ENCODE data around the gene C1orf21.
"Not testable (repeated sequence)": the region's sequence is repeated elsewhere in the genome, so short reads cannot be mapped to it uniquely, and the experiment has no call there.

C1orf21 gene

DNA sequence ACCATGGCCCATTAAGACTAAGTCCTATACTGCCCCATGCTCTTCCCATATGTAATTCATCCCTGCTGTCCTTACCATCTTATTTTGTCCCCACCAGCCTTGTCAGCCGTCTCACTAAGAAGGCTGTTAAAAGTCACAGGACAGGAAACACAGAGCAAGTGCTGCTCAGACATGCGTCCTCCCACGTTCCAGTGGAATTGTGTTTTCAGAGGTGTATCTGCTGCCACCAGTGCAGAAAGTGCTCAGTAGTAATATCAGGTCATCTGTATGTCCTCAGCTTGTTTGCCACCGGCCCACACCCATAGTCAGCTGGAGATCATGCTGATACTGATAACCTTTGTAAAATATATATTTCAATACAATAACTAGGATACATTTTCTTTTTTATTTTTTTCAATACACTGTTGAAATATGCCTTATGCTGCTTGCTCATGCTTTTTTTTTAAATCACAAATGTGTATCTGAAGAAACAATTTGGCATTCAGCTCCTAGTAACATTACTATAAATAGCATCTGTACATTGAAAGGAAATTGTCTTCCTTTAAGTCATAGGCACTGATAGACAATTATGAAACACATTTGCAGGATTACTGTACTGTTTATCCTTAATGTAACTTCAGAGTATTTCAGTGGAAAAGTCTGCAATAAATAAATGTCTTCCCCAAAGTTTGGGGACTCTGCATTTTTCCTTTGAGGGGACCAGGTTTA is 211.0 kb downstream of the C1orf21 start:
- no peaks in the 10 kb centered on the region; the same call in 1 of the 2 replicates for H3K36me3 ChIP-seq (ENCODE audit: insufficient read depth, low read depth, low read length)
- H3K27me3 ChIP-seq (ENCODE audit: insufficient read depth, low read length), result no peaks in the 10 kb centered on the region
- no peak overlapping the region for H3K9ac ChIP-seq (ENCODE audit: low read depth, low read length)
- H3K27ac ChIP-seq (ENCODE audit: low read length), result no peak overlapping the region
- no peak overlapping the region for H3K4me3 ChIP-seq (ENCODE audit: low read length)
- H3K9me3 ChIP-seq (ENCODE audit: insufficient read depth, low read depth, low read length), result no peaks in the 10 kb centered on the region
- H3K4me1 ChIP-seq (ENCODE audit: insufficient read depth, low read length), result 0 out of 2 replicates have a peak, but pooled peaks cover 3% of the 10 kb centered on the region

DNA sequence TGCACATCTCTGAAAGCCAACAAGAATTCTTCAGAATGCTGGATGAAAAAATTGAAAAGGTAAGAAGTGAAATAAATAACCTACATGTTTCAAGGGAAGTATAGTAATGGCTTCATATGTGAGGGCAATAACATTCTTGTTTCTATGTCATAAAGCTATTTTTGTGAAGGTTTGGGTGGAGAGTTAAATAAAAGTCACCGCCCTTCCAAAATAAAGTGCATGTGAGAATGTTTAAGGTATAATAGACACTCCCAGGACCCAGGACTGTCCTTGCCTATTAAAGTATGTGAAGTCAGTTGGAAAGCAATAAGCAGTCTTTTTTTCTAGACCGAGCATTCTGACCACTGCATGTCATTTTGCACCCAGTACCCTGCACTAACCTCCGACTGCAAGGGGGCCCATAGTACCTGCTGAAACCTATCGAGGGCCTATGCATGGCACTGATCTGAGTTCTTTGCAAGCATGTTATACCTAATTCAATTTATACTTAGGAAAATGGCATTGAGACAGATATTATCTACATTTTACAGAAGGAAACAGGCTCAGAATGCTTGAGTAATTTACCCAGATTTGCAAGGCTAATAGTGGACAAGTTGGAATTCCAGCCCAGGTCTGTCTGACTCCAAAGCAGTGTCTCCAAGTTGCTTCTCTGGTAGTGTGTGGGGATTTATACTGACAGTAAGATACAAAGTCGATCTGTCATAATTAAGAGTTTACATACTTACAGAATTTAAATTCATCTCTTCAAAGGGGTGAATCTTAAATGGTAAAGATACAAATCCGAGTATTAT is 211.8 kb downstream of the C1orf21 start:
- Histone ChIP-seq H3K36me3 (ENCODE audit: insufficient read depth, low read depth, low read length) (no peaks in the 10 kb centered on the region; the same call in 1 of the 2 replicates), H3K9me3 (ENCODE audit: insufficient read depth, low read depth, low read length) (no peaks in the 10 kb centered on the region), H3K4me1 (ENCODE audit: insufficient read depth, low read length) (0 out of 2 replicates have a peak, but pooled peaks cover 3% of the 10 kb centered on the region), H3K4me3 (ENCODE audit: low read length) (no peak overlapping the region), H3K27me3 (ENCODE audit: insufficient read depth, low read length) (no peaks in the 10 kb centered on the region), H3K27ac (ENCODE audit: low read length) (no peak overlapping the region), H3K9ac (ENCODE audit: low read depth, low read length) (no peak overlapping the region)

DNA sequence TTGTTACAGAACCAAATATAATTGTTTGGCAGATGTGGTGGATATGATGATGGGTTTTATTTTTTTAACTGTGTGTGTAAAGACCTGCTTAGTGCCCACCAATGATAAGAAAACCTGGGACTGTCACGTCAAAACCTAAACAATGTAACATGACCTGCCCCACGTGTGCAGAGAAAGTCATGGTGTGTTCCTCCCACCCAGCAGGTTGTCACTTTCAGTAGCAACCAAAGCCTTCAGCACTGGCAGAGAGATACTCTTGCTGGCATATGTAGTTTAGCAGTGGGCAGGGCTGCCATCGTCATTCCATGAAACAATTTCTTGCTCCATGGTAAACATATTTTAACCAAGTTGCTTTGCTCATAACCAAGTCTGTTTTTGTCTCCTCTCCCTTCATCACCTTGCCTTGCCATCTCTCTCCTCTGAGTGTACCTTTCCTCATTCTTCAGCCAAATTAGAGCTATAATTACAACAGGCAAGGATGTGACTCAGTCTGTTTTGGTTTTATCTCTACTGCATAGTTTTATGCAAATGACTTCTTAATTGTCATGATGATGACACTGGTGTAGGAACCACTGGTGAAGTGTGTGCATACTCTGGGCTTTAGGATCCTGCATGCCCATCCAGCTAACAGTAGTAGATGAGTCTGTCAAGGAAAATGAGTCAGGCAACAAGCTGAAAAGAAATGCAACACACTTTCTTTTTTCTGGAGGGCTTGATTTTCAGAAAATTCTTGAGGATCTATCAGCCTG is 217.5 kb downstream of the C1orf21 start:
- Histone ChIP-seq H3K9ac (ENCODE audit: low read depth, low read length) (no peak overlapping the region), H3K36me3 (ENCODE audit: insufficient read depth, low read depth, low read length) (no peaks in the 10 kb centered on the region), H3K27me3 (ENCODE audit: insufficient read depth, low read length) (no peaks in the 10 kb centered on the region), H3K4me3 (ENCODE audit: low read length) (no peak overlapping the region), H3K27ac (ENCODE audit: low read length) (no peak overlapping the region), H3K4me1 (ENCODE audit: insufficient read depth, low read length) (peaks cover 12% of the 10 kb centered on the region), H3K9me3 (ENCODE audit: insufficient read depth, low read depth, low read length) (no peaks in the 10 kb centered on the region)

DNA sequence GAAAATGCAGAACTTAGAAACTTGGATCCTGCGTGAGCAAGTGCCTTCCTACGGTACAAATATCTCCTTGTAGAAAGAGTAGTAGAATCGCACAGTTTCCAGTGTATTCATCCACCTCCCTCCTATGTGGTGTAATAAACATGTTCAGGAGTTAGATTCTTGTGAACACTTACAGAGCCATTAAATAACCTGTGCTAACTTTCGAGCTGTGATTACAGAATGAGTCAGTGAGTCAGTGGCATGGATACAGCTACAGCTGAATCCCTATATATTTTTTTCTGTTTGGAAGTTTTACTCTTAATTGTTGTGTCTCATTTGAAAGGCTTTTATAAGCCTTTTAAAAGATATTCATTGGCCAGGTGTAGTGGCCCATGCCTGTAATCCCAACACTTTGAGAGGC is 219.1 kb downstream of the C1orf21 start:
- peaks cover 12% of the 10 kb centered on the region for H3K4me1 ChIP-seq (ENCODE audit: insufficient read depth, low read length)
- H3K27ac ChIP-seq (ENCODE audit: low read length), result no peak overlapping the region
- no peaks in the 10 kb centered on the region for H3K36me3 ChIP-seq (ENCODE audit: insufficient read depth, low read depth, low read length)
- no peak overlapping the region for H3K9ac ChIP-seq (ENCODE audit: low read depth, low read length)
- H3K27me3 ChIP-seq (ENCODE audit: insufficient read depth, low read length), result no peaks in the 10 kb centered on the region
- no peak overlapping the region for H3K4me3 ChIP-seq (ENCODE audit: low read length)
- H3K9me3 ChIP-seq (ENCODE audit: insufficient read depth, low read depth, low read length), result no peaks in the 10 kb centered on the region

DNA sequence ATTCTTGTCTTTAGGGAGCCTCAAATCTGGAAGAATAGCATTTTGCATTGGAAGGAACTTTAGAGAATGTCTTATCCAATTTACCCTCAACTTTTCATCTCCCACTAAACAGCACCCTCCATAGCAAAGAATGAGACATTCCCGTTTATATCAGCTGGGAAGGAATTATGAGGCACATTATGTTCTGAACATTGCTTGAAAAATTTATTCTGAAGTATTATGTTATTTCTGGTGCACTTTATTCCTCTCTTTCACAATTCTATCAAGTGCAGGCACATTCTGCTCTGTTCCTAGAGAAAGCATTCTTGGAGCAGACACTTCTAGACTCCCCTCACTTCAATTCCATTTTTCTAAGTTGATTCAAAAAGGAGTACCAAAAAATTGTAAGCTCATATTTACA is 220.0 kb downstream of the C1orf21 start:
- H3K4me1 ChIP-seq (ENCODE audit: insufficient read depth, low read length), result peaks cover 12% of the 10 kb centered on the region
- H3K27me3 ChIP-seq (ENCODE audit: insufficient read depth, low read length), result no peaks in the 10 kb centered on the region
- H3K36me3 ChIP-seq (ENCODE audit: insufficient read depth, low read depth, low read length), result no peaks in the 10 kb centered on the region
- H3K9me3 ChIP-seq (ENCODE audit: insufficient read depth, low read depth, low read length), result no peaks in the 10 kb centered on the region
- H3K9ac ChIP-seq (ENCODE audit: low read depth, low read length), result no peak overlapping the region
- no peak overlapping the region for H3K4me3 ChIP-seq (ENCODE audit: low read length)
- no peak overlapping the region for H3K27ac ChIP-seq (ENCODE audit: low read length)

DNA sequence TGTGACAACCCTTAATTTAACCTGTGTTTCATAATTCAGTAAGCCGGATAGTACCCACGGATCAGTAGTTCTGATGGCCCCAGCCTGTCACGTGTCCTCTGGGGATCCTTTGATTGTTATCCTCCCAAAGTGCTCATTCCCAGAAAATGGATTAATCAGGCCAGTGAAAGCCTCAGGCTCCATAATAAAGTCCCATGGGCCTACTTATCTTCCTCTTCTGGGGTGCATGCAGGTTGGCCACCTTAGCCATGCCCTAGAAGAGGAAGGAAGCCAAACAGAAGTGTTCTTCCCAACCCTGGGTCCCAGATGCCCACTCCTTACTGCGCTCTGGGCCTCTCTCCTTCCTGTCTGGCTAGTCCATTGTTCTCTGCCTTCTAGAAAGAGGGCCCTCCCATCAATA is 221.8 kb downstream of the C1orf21 start:
- Histone ChIP-seq H3K36me3 (ENCODE audit: insufficient read depth, low read depth, low read length) (no peaks in the 10 kb centered on the region), H3K27ac (ENCODE audit: low read length) (no peak overlapping the region), H3K9me3 (ENCODE audit: insufficient read depth, low read depth, low read length) (no peaks in the 10 kb centered on the region)

DNA sequence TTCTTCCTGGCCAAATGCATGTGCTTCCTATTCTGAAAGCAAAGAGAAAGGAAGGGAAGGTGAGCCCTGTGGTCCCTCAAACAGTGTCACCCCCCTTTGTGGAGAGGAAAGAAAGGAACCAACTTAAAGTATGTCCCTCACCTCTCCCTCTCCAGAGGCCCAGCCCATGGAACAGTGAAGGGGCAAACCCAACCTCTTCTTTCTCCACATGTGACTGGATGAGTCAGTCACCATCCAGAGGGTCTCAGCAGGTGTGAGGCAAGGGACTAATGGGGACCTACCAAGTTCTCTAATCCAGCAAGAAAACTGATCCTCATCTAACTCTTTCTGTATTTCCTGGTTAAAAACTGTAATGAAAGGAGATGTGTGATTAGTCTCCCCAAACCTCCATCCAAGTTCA is 222.2 kb downstream of the C1orf21 start:
- H3K36me3 ChIP-seq (ENCODE audit: insufficient read depth, low read depth, low read length), result no peaks in the 10 kb centered on the region
- no peak overlapping the region for H3K9ac ChIP-seq (ENCODE audit: low read depth, low read length)
- peaks cover 12% of the 10 kb centered on the region for H3K4me1 ChIP-seq (ENCODE audit: insufficient read depth, low read length)
- H3K27me3 ChIP-seq (ENCODE audit: insufficient read depth, low read length), result no peaks in the 10 kb centered on the region
- H3K4me3 ChIP-seq (ENCODE audit: low read length), result no peak overlapping the region
- no peak overlapping the region for H3K27ac ChIP-seq (ENCODE audit: low read length)
- H3K9me3 ChIP-seq (ENCODE audit: insufficient read depth, low read depth, low read length), result no peaks in the 10 kb centered on the region

More for the DNA sequence above, 221.8 kb downstream of the C1orf21 start:
- Histone ChIP-seq H3K27me3 (ENCODE audit: insufficient read depth, low read length) (no peaks in the 10 kb centered on the region), H3K4me3 (ENCODE audit: low read length) (no peak overlapping the region), H3K4me1 (ENCODE audit: insufficient read depth, low read length) (peaks cover 12% of the 10 kb centered on the region), H3K9ac (ENCODE audit: low read depth, low read length) (no peak overlapping the region)

DNA sequence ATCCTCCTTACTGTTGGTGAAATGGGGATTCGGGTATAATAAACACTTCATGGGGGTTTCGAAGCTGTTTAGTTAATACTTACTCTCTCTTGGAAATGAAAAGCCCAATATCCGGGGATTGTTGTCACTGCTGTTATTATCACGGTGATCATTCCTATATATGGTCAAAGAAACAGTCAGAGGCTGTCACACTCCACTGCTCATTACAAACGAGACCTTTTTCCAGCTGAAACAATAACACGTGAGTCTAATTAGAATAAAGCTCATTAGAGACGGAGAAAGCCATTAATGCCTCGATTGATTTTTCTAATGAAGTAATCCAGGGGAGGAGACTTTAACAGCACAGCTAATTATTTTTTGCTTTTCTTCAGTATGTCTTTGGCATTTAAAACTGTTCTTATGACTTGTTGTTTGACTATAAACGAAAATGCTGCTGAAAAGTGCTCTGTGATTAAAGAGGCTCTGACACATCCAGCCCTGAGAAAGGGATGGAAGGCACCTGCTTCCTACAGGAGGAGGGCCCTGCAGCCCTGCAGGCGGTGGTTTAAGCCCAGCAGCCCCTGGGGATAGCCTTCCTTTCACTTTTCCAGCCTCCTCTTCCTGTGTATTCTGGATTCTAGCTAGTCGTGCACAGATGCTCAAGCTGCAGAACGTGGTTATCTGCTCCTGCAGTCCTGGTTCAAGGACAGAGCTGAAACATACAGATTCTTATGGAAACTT is 224.2 kb downstream of the C1orf21 start:
- Histone ChIP-seq H3K9ac (ENCODE audit: low read depth, low read length) (no peak overlapping the region), H3K36me3 (ENCODE audit: insufficient read depth, low read depth, low read length) (no peaks in the 10 kb centered on the region), H3K4me3 (ENCODE audit: low read length) (no peak overlapping the region), H3K9me3 (ENCODE audit: insufficient read depth, low read depth, low read length) (no peaks in the 10 kb centered on the region), H3K4me1 (ENCODE audit: insufficient read depth, low read length) (peaks cover 5% of the 10 kb centered on the region; the same call in 1 of the 2 replicates), H3K27me3 (ENCODE audit: insufficient read depth, low read length) (no peaks in the 10 kb centered on the region), H3K27ac (ENCODE audit: low read length) (no peak overlapping the region)

DNA sequence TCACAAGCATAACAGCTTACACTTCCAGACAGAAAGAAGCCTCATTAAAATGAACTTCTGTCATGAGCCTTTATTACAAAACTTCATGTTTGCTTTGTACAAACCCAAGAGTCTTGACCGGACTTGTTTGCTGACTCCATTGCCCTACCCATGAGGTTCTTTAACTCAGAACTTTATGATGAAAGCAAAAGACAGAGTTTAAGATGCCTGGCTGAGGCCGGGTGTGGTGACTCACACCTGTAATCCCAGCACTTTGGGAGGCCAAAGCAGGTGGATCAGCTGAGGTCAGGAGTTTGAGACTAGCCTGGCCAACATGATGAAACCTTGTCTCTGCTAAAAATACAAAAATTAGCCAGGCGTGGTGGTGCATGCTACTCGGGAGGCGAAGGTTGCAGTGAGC is 225.4 kb downstream of the C1orf21 start:
- H3K9ac ChIP-seq (ENCODE audit: low read depth, low read length); H3K36me3 ChIP-seq (ENCODE audit: insufficient read depth, low read depth, low read length); H3K4me3 ChIP-seq (ENCODE audit: low read length); H3K4me1 ChIP-seq (ENCODE audit: insufficient read depth, low read length); H3K9me3 ChIP-seq (ENCODE audit: insufficient read depth, low read depth, low read length); H3K27ac ChIP-seq (ENCODE audit: low read length); H3K27me3 ChIP-seq (ENCODE audit: insufficient read depth, low read length): not testable (repeated sequence)

DNA sequence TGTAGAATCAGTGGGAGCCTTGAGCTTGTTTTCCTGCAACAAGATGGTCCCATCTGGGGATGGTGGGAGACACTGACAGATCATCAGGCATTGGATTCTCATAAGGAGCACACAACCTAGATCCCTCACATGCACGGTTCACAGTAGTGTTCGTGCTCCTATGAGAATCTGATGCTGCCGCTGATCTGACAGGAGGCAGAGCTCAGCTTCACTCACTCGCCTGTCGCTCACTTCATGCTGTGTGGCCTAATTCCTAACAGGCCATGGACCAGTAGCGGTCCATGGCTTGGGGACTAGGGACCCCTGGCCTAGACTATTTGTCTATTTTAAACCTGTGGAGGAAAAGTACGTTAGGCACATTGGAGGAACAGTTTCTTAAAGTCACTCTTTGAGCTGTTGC is 227.8 kb downstream of the C1orf21 start:
- Histone ChIP-seq H3K4me1 (ENCODE audit: insufficient read depth, low read length) (no peaks in the 10 kb centered on the region), H3K9me3 (ENCODE audit: insufficient read depth, low read depth, low read length) (no peaks in the 10 kb centered on the region), H3K27ac (ENCODE audit: low read length) (no peak overlapping the region), H3K9ac (ENCODE audit: low read depth, low read length) (no peak overlapping the region), H3K27me3 (ENCODE audit: insufficient read depth, low read length) (no peaks in the 10 kb centered on the region), H3K36me3 (ENCODE audit: insufficient read depth, low read depth, low read length) (no peaks in the 10 kb centered on the region), H3K4me3 (ENCODE audit: low read length) (no peak overlapping the region)

DNA sequence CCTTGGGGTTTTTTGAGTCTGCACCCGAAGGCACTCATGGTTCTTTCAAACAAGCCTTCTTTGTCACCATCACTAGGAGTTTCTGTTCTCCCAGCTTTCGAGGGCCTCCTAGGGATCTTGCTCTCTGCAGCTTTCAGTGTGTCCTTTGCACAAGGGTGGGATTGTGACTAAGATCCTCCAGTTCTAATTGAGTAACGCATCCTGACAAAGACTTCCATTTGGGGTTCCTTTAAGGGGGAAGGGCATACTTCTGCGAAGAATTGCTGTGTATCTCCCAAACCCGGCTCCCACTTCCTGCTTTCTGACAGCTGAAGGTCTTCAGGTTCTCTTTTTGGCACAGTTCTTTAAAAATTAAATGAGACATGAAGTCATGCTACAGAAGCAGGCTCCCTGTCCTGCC is 228.5 kb downstream of the C1orf21 start:
- H3K27me3 ChIP-seq (ENCODE audit: insufficient read depth, low read length), result no peaks in the 10 kb centered on the region
- H3K4me3 ChIP-seq (ENCODE audit: low read length), result no peak overlapping the region
- H3K9ac ChIP-seq (ENCODE audit: low read depth, low read length), result no peak overlapping the region
- H3K9me3 ChIP-seq (ENCODE audit: insufficient read depth, low read depth, low read length), result no peaks in the 10 kb centered on the region
- H3K36me3 ChIP-seq (ENCODE audit: insufficient read depth, low read depth, low read length), result no peaks in the 10 kb centered on the region
- no peak overlapping the region for H3K27ac ChIP-seq (ENCODE audit: low read length)
- no peaks in the 10 kb centered on the region for H3K4me1 ChIP-seq (ENCODE audit: insufficient read depth, low read length)

Measured in iPS-20b (cell line).